Stimulated activated CD4-positive, alpha-beta T cell treated with anti-CD3 and anti-CD28 coated beads, Interleukin-12 subunit alpha, Interleukin-12 subunit beta, amount 100 ng/mL, for 48 hours (primary cell): Measurements from ENCODE around the gene SLX4IP.

ENCODE experiments used
- DNase-seq, 3 donors: peaks; one replicate each; pipeline ENCODE4 v3.0.0-alpha.2; 2020; ENCODE audit warnings: low read depth in 2 of 3, low spot score in 1 of 3

SLX4IP gene

GRCh38 chr20:10625641-10626040, 190.5 kb downstream of the SLX4IP start:
- no peak for DNase-seq

DNA sequence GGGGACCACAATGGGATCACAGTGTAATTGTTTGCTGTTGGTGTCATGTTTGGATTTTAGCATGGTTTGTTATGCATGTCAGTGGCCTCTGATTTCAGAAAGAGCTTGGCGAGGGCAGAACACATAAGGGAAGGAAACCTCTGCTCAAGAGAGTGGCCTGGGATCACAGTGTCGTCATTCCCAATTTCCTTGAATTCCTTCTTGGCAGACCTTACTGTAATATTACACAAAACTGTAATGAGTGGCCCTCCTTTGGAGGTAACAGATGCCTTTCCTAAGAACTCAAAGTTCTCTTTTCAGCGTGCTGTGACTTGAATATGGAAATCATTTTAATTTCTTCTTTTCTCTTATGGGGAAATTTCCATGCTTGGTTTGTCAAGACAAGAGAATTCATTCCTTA, 191.8 kb downstream of the SLX4IP start:
- no peak for DNase-seq

DNA sequence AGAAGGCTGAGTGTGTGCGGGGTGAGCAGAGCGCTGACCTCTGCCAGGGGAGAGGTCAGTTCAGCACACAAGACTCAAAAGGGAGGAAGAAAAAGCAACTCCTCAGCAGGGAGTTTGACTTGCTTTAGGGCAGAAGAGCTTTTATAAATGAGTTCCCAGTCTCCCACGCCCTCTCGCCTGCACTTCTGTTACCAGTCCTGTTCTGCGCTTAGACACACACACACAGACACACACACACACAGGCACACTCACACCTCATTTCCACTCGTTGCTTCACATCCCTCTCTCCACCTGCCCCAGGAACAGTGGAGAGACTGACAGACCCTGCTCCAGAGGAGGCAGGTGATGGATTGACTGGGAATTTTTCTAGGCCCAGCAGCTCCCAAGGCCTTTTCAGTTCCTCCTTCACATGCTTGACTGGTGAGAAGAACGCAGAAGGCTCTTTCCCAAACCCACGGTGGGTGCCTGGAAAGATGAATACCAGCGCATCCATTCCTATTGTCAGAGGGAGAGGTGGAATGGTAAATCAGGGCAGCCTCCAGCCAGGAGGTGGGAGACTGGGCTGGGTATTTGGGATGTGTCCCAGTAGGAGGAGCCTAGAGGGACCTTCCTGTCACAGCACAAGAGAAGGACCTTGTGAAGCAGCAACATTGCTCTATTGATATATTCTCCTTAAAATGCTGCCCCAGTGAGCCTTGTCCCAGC, 195.0 kb downstream of the SLX4IP start:
- no peak for DNase-seq

DNA sequence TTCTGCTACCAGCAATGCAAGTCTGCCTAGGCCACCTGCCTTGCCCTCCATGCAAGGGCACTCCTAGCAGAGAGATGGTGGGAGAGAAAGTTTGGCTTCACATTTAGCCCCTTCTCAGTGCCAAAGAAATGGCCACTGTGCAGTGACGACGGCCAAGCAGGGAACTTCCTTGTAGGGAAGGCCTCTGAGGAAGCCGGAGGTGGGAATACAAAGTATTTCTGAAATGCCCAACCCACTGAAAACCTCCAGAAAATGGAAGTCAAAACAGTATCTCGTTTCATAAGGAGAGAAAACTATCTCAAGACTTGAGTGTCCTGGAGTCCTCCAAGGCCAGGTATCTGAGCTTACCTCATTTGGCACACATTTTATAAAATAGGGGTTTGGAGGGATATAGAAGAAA, 196.0 kb downstream of the SLX4IP start:
- no peak for DNase-seq

GRCh38 chr20:10632721-10633509, 197.8 kb downstream of the SLX4IP start:
- no peak for DNase-seq

DNA sequence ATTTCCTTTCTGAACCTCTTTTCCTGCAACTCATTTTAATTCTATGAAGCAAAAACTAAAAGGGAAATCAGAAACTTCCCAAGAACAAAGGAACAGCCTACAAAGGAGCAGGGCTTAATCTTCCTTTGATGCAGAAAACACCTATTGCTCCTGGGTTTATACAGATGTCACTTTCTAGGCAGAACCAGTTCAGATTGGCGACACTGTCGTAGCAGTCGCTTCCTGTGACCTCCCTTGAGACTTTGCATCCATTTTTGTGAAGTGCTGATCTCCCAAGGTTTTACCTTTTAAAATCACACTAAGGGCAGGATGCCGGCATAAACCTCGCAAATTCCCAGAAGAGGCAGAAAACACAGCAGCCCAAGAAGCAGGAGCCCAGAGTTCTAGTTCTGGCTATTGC, 198.6 kb downstream of the SLX4IP start:
- no peak for DNase-seq

DNA sequence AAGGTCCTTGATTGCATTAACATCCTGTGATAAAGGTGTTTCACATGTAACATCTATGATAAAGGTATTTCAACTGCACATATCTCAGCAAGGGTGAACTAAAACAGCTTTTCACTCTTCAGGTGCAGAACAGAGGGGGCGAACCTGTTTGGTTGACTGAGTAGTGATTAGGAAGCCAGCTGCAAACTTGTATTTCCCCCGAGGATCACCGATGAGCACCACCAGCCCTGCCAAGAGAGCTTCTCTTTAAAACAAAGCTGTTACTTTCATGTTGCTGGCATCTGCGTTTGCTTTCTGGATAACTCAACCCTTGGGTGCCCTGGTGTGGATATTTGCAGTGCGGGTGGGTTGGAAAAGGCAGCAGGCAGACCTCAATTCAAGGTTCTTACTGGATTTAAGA, 199.1 kb downstream of the SLX4IP start:
- DNase-seq = no peak

GRCh38 chr20:10634683-10635411, 199.7 kb downstream of the SLX4IP start:
- DNase-seq = no peak

DNA sequence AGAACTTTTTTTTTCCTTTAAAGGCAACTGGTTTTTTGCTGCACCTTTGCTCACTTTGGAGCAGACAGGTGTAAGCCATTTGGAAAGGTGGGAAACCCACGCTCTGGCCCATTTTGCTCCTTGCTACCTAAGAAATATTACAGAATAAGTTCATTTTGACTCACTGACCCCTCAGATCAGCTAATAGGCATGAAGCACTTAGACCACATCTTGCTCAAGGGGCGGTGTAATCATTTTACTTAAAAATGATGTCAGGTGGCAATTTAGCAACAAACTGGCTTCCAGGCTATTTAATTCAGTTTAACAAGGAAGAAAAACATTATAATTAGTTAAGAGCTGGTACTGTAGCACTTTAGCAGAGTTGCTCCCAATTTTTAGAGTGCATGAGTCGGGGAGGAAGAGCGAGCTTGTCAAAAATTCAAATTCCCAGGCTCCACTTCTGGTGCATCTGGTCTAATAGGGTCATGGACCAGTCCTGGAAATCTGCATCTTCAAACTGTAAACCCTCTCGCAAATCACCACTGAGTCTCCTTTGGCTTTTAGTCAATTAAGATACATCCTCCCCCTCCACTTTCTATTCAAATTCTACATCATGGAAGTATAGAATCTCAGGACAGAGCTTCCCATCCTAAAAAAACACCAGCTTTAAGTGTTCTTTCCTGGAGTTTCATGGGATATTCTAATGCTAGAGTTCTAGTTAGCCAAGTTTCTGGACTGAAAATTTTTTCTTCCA, 200.5 kb downstream of the SLX4IP start:
- no peak for DNase-seq

DNA sequence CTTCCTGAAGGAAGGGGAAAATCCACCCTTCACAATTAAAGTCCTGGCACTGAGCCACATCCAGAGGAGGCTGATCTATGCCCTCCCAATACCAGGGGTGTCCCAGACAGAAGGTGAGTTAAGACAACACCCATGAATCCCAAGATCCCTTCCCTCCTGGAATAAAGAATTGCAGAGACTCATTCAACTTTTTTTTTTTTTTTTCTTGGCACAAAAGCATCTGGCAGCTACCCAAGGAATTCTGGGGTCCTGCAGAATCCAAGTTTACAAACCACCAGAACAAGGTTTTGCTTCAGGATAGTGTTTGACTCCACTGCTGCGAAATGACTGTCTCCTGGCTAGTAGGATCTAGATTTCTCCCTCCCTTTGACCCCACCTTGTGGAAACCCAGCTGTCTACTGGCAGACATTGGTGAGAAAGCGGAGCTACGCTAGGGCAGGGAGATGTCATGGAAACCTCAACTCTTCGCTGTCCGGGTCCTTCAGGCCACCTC, 201.3 kb downstream of the SLX4IP start:
- no peak for DNase-seq

DNA sequence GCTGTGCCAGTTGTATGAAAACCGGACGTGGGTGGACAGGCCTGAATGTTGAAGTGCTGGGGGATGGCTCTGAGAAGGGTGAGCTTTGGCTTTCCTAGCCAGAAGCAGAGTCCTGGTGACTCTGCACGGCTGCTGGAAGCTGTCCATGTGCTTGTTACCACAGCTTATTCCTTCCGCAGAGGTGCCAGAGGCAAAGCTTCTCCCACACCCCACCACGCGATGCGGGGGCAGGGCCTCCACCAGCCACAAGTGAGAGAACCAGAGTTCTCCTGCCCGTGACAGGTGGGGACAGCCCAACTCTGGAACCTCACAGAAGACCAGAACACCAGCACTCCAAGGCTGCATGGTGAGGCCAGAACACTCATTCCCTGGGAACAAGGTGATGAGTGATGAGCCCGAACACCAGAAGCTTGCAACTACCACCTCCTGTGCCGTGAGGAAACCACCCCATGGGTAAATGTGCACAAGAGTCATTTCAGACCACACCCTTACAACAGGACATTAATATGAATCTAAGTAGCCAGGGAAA, 202.0 kb downstream of the SLX4IP start:
- no peak for DNase-seq

GRCh38 chr20:10637563-10637962, 202.5 kb downstream of the SLX4IP start:
- no peak for DNase-seq

DNA sequence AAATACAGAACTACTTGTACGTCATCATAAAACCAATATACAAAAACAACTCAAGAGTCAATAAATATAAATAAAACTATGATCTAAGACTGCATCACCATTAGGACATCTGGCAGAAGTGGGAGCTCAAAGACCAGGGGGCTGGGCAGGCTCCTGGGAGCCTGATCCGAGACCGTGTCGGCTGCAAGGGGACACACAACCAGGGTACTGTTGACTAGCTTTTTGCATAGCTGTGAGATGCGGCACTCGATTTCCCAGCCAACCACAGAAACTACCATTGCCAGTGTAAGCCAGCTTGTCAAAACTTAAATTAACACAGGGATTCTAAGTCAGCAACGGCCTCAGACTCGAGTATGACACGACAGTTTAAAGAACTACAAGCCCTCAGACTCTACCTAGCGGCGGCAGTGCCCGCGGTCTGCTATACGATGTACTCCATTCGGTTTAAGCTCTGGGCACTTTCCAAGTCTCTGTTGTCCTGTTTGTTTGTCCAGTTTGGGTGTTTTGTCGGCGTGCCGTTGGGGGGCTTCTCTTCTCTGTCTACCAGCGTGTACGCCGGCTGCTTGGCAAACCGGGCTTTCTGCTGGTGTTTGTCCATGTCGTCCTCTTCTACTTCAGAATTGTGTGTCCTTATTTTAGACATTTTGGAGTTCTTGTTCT, 204.1 kb downstream of the SLX4IP start:
- no peak for DNase-seq

GRCh38 chr20:10639737-10640556, 204.8 kb downstream of the SLX4IP start:
- DNase-seq = no peak

DNA sequence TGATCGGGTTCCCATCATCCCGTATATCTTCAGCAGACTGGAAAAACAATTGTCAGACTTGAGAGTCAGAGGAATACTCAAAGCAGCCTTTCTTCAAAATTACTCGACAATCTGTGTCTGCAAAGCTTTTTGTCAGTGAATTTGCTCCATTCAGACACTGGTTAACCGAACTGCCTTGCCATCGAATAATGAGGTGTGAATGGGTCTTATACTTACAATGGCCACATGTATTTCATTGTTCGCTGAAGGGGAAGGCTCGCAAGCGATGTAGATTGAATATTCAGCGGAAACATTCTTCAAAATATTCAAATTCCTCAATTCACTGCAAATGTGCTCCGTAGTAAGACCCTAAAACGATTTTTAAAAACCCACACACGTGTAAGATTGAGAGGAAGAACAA, 205.8 kb downstream of the SLX4IP start:
- DNase-seq = no peak

DNA sequence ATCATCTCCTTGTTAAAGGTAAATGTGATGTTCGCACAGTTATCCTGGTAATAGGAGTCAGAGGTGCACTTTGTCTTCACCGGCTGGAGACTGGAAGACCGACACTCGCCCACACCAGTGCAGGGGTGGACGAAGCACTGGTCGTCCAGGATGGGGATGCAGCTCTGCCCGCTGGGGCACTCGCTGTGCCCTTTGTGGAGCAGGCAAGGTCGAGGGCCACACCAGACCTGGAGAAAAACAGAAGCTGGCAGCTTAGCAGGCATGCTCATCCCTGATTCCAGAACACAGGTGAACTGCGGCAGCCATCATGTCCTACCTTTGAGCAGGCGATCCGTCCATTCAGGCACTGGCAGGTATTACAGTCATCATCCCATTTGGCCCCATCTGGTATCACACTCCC, 206.4 kb downstream of the SLX4IP start:
- DNase-seq = no peak

GRCh38 chr20:10641893-10642292, 206.8 kb downstream of the SLX4IP start:
- DNase-seq = no peak

DNA sequence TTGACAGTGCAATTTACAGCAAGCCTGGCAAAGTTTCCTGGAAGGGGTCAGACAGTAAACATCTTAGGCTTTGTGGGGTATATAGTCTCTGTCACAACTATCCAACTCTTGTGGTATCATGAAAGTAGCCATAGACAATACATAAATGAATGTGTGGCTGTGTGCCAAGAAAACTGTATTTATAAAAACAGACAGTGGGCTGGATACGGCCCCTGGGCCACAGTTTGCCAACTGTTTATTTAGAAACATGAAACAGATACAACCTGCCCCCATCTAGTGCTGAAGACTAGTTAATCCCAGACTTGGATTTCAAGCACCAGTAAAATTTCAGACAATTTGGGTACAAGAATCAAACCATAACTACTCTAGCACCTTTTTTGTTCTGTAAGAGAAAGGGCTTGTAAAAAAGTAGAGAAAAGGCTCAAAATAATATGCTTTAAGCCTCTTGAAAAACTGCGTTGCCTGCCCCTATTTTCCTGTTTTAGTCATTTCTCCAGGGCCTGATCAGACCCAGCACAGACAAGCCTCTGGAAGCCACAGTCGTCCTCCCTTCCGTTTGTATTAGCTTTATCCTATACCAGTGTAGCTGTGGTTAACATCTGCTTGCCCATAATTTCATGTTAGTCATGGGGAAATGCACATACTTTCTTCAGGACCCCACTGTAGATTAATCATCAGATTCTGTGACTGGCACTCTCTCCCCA, 207.9 kb downstream of the SLX4IP start:
- DNase-seq = no peak

DNA sequence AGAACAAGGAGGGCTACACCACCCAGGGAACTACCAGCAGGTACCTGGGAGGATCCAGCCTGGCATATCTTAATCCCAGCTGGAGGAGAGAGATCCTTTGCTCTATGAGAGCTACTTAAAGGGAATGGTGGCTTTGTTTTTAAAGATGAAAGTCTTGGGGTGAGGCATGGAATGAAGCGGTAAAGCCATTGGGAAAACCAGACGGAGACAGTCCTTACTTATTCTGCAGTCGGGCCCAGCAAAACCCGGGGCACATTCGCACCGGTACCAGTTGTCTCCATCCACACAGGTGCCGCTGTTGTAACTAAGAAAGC, 208.4 kb downstream of the SLX4IP start:
- no peak for DNase-seq
